C1 segment of cervical spinal cord (tissue), 14 donors: Measurements from ENCODE around the gene TSHZ1.

Source experiments
- DNase-seq, 14 donors: peaks; one replicate each; lab custom pipeline; 2025; lab: John Stamatoyannopoulos, UW

The TSHZ1 gene

DNA sequence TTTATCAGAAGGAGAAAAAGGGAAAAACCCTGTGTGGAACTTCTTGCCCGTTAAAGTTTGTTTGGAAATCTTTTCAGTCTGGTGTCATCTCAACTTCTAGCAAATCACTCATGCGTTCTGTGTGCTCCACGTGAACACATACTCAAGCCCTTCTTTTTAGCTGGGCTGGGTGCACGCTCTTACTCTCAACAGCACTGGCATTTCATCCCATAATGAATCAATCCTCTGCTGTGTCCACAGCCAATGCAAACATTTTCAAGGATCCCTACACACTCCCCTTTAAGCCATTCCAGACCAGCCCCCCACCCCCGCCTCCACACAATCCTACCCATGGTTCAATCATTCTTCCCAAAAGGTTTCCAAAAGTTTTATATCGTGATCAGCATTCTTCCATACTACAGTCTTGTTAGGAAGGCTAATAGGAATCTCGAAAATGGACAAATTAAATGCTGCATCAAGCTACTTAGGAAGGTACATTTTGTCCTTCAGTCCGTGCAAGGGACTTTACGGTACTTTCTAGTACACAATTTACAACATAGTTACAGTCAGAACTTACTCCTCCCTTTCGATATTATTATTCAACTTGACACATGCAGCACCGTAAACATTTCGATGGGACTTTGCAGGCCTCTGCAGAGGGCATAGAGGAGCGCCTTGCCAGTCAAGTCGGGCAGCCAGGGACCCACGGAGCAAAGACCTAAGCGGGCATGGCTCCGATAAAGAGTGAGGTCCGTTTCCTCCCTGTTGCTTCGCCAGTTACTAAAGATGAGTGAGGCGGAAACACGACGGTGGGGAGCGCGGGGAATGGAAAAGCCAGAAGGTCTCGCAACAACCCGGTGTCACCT is 3.1 kb upstream of the TSHZ1 start:
- DNase-seq = peak in 1 of 14 donors; percentile 10

- DNase-seq = peak in 6 of 14 donors; percentile 49 to 82 (median 60)
Measured at GRCh38 chr18:75208155-75208835, 2.3 kb upstream of the TSHZ1 start.

DNA sequence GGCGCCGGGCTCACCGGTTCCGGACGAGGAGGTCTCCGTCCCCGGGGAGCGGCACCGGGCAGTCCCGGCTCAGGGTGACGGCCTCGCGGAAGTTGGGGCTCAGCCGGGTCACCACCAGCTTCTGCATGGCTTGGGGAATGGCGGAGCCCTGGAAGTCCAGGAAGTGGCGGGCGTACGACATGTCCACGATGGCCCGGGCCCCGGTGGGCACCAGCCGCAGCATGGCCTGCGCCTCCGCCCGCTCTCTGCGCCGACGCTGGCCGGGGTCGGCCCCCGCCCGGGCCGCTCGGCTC is 1.8 kb upstream of the TSHZ1 start:
- DNase-seq = peak in 6 of 14 donors; percentile 63 to 76 (median 70)

- DNase-seq = peak; percentile 53 to 92 (median 85)
Measured at GRCh38 chr18:75209129-75209950, 1.3 kb upstream of the TSHZ1 start, which contains the start of gene PTGR3. PTGR3 (minus strand) TSS chr18:75209139; CDS start chr18:75209058, 81 bp downstream.

GRCh38 chr18:75209951-75210258 is 692 bp upstream of the TSHZ1 start:
- DNase-seq = peak in 1 of 14 donors; percentile 36

GRCh38 chr18:75211002-75211621 is 515 bp downstream of the TSHZ1 start:
- DNase-seq = peak in 5 of 14 donors; percentile 47 to 72 (median 64)

DNA sequence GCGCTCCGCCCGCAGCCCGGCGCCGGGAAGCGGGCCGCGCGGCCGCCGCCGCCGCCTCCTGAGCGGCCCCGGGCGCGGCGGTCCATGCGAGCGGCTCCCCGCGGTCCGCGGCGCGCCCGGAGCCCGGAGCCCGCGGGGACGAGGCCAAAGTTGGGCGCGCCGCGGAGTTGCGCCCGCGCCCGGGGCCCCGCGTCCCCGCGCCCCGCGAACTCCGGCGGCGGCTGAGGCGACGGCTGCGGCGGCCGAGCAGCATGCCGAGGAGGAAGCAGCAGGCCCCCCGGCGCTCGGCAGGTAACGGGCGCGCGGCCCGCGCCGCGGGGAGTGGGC is 992 bp downstream of the TSHZ1 start:
- DNase-seq = no peak

DNA sequence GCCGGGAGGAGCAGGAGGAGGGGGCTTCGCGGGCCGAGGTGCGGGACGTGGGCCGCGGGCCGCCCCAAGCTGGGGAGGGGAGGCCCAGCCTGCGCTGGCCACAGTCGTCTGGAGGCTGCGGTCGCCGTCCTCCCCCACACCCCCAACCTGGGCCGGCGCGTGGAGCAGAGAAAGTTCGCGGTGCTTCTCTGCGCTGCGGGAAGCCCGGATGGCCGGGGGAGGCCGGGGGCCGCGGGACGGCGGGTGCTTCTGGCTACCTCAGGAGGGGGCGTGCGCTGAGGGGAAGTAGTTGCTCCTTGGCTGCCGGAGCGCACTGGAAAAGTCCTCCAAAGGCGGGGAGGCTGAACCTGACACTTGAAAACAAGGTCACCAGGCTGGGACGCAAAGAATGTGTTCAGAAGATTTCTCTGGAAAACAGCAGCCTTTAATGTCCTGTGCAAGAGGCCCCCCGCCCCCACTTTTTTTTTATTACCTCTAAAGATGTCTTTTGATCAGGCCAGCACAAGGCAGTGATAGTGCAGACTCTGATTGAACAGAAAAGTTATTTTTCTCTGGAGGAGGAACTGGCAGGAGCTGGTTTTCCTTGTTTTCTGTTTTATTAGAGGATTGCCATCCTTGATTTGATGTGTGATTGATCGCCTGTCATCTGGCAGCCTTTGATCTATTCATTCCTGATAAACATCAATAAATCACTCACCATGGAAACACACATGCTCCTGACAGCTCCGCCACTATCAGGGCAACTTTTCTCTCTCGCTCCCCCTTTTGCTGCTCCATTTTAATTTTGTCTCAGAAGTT is 1.6 kb downstream of the TSHZ1 start:
- peak in 5 of 14 donors; percentile 25 to 55 (median 43) for DNase-seq

DNA sequence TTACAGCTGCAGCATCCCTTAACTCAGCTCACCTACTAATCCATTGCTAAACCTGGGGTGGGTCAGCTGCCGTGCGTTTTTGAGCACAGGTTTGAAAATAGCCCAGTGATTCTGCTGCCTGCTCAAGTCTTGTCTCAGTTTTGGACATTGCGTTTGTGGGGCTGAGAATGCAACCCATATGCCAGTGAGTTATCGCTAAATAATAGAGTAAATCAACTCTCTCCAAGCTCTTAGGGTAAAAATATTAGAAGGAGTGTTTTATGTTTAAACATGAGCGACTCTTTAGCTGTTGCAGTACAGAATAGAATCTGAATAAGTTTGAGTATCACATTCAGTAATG is 2.1 kb downstream of the TSHZ1 start:
- peak in 1 of 14 donors; percentile 25 for DNase-seq

DNA sequence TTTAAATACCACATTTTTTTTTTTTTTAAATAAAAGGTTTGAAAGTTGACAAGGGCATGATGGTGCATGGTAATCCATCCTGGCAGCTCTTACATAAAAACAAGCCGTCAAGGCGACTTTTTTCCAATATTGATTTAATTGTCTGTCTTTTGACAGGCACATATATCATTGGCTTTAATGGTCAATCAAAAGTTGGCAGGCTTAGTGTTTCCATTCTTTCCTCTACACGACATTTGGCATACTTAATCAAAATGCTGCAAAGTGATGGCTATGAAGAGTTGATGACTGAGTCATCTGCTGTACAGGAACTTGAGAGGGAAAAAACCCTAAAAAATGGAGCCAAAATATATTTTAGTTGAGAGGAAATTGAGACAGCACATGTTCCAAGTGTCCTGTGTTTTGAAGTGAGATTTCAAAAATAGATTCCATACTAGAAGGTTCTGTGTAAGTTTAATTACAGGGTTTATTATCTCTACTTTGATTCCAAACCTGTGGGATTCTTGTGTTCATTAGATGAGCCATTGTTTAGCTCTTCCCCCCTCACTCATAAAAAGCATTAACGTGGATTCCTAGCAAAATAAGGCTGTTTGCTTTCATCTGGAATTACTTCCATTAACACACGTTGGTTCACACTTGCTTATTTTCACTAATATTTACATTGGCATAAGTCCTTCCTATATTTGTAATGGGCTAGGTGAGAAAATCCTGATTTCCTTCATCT is 3.2 kb downstream of the TSHZ1 start:
- DNase-seq = peak in 1 of 14 donors; percentile 29

DNA sequence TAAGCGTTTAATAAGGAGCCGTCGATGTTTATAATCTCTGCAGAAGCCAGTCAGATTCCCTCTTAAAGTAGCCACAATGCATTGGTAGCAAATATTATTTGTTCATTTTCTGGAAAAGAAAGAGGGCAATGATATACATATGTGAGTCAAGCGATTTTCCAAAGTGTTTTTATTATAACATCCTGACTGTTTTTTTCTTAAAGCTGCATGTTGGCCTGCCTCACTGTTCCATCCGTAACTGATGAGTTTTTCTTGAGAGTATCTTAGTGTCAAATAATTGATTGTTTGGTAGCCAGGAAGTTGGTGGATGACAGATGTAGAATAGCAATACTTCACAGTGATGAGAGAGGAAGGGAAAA is 3.7 kb downstream of the TSHZ1 start:
- DNase-seq = no peak

- DNase-seq = peak in 1 of 14 donors; percentile 63
Measured at GRCh38 chr18:75214766-75215510, 4.3 kb downstream of the TSHZ1 start.

DNA sequence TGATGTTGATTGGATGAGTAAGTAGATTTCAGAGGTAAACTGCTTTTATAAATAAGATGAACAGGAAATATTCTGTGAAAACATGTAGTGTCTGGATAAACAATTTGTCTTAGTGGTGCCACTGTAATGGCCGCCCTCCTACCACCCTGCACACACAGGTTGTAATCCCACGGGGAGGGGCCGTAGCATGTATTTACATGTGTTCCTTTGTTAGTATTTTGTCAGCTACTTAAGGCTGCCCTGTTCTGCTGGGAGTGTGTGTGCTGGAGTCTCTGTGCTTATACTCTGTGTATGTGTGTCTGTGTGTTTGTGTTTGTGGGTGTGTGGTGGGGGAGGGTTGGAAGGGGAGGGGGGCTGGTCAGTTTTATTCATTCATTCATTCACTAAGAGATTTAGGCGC is 5.1 kb downstream of the TSHZ1 start:
- DNase-seq = peak in 1 of 14 donors; percentile 41

GRCh38 chr18:75216212-75216910 is 5.8 kb downstream of the TSHZ1 start:
- DNase-seq = no peak

DNA sequence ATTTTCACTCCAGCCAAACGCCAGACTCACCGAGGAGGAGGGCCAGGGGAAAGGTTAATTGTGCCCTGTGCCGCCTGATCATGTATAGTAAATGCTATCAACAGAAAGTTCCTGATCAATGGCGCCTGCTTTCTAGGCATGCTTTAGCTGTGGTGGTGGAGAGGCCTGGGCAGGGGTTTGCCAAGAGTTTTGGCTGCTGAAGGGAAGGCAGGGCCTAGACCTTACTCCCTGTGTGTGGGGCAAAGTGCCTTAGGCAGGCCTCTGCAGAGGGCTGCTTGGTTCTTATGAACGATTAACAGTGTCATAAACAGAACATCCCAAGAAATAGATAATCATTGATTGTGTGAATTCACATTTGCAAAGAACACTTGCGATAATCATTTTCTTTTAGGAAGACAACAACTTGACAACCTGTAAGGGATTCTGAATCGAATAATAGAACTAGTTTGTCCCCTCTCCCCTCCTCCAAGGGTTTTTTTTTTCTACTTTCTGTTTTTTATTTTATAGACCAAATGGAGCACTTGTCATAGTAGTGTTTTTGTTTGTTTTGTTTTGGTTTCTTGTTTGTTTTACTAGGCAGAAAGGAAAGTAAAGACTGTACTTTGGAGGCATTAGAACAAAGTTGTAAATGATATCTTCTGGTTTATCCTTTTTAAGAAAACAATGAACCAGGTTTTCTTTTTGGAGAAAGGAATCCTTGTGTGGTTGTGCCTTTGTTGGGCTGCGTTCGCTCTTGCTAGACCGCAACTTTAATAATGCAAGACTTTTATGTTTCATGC is 6.5 kb downstream of the TSHZ1 start:
- peak in 3 of 14 donors; percentile 23 to 58 (median 33) for DNase-seq

GRCh38 chr18:75218065-75218923 is 7.7 kb downstream of the TSHZ1 start:
- no peak for DNase-seq

GRCh38 chr18:75219745-75220375 is 9.3 kb downstream of the TSHZ1 start:
- DNase-seq = peak in 1 of 14 donors; percentile 56
